HepG2 (cell line): Measurements from ENCODE around the gene RAPGEFL1. TPM values are rescaled to one million over a fixed set of nuclear protein-coding genes. Genes with fewer than 3 reads are reported as not detected.

Source experiments
- GATAD1 ChIP-seq: IDR thresholded peaks from 2 replicates; pipeline ENCODE4 v1.6.1; 2016; ENCODE audit warnings: missing genetic modification reagents, missing compliant biosample characterization
- HOXA7 ChIP-seq: sonication (generic); formaldehyde crosslinking; IDR thresholded peaks from 2 replicates; pipeline ENCODE4 v1.8.1; 2022; ENCODE audit warnings: mild to moderate bottlenecking, missing genetic modification reagents, moderate library complexity
- NFIC ChIP-seq: IDR thresholded peaks from 2 replicates; pipeline ENCODE4 v1.6.1; 2012; ENCODE audit warnings: mild to moderate bottlenecking, low read length, inconsistent platforms
- NR2C2 ChIP-seq: sonication (generic); formaldehyde crosslinking; IDR thresholded peaks from 2 replicates; pipeline ENCODE4 v1.4.0; 2020; ENCODE audit warnings: missing genetic modification reagents, mild to moderate bottlenecking, moderate library complexity, borderline replicate concordance
- RARA ChIP-seq: IDR thresholded peaks from 2 replicates; pipeline ENCODE4 v1.6.1; 2016; ENCODE audit warnings: missing genetic modification reagents, missing compliant biosample characterization
- ZC3H4 ChIP-seq: sonication (generic); formaldehyde crosslinking; IDR thresholded peaks from 2 replicates; pipeline ENCODE4 v1.4.0; 2020; ENCODE audit warnings: missing genetic modification reagents, borderline replicate concordance
- ZNF232 ChIP-seq: sonication (generic); formaldehyde crosslinking; IDR thresholded peaks from 2 replicates; pipeline ENCODE4 v1.4.0; 2020; ENCODE audit warnings: missing genetic modification reagents, borderline replicate concordance
- ZNF329 ChIP-seq: sonication (generic); formaldehyde crosslinking; IDR thresholded peaks from 2 replicates; pipeline ENCODE4 v1.9.0; 2021; ENCODE audit warnings: low read depth, mild to moderate bottlenecking, missing genetic modification reagents
- ZNF44 ChIP-seq: sonication (generic); formaldehyde crosslinking; IDR thresholded peaks from 2 replicates; pipeline ENCODE4 v1.5.1; 2020; ENCODE audit warnings: mild to moderate bottlenecking, missing genetic modification reagents
- polyA plus RNA-seq, 8 experiments: library from polyadenylated mRNA; depleted of rRNA in 3 of 8; stranded (reverse) in 7 of 8; unstranded in 1 of 8; fragments of >200 nt; fragmentation: Illumina TruSeq in 4 of 8; extraction: Trizol in 4 of 8; gene quantifications; 2 replicates each; pipeline versions ENCODE4 v1.2.1 to v1.2.3, GENCODE V29; 2011 to 2016; ENCODE audit warnings: low read depth in 4 of 8, missing spikeins in 1 of 8, mixed read lengths in 1 of 8; ENCODE audit not compliant: insufficient read depth in 1 of 8
- total RNA-seq, 5 experiments: library from RNA; depleted of rRNA; stranded (reverse); fragments of >200 nt; fragmentation: Illumina TruSeq; extraction: Trizol; gene quantifications; 2 replicates each; pipeline ENCODE4 v1.2.3, GENCODE V29; 2016; ENCODE audit warnings: low read depth in 1 of 5
- TF ChIP-seq, protein P1 (sequence below): sonication (generic); formaldehyde crosslinking; IDR thresholded peaks from 2 replicates; pipeline ENCODE4 v1.4.0; 2020; ENCODE audit warnings: missing genetic modification reagents
- TF ChIP-seq, protein P2 (sequence below): fragments of 450-650 bp; IDR thresholded peaks from 2 replicates; pipeline ENCODE4 v1.6.1; 2017
- TF ChIP-seq, protein P3 (sequence below): sonication (generic); formaldehyde crosslinking; IDR thresholded peaks from 2 replicates; pipeline ENCODE4 v1.5.0; 2020; ENCODE audit warnings: missing genetic modification reagents
- TF ChIP-seq, protein P4 (sequence below): sonication (generic); formaldehyde crosslinking; IDR thresholded peaks from 2 replicates; pipeline ENCODE4 v1.4.0; 2020; ENCODE audit warnings: missing genetic modification reagents, borderline replicate concordance
- TF ChIP-seq, protein P5 (sequence below): sonication (generic); formaldehyde crosslinking; IDR thresholded peaks from 2 replicates; pipeline ENCODE4 v1.4.0; 2020; ENCODE audit warnings: mild to moderate bottlenecking, missing genetic modification reagents
- TF ChIP-seq, protein P6 (sequence below): sonication (generic); formaldehyde crosslinking; conservative IDR thresholded peaks from 2 replicates; pipeline ENCODE4 v1.8.0; 2022; ENCODE audit warnings: mild to moderate bottlenecking, moderate library complexity, missing genetic modification reagents

Gene RAPGEFL1
- total and polyA plus RNA-seq, 2 of the 13 experiments (the other 11 are each of a cell fraction or from before 2014, with no cell fraction given), result 4.5 to 7.8 TPM

DNA sequence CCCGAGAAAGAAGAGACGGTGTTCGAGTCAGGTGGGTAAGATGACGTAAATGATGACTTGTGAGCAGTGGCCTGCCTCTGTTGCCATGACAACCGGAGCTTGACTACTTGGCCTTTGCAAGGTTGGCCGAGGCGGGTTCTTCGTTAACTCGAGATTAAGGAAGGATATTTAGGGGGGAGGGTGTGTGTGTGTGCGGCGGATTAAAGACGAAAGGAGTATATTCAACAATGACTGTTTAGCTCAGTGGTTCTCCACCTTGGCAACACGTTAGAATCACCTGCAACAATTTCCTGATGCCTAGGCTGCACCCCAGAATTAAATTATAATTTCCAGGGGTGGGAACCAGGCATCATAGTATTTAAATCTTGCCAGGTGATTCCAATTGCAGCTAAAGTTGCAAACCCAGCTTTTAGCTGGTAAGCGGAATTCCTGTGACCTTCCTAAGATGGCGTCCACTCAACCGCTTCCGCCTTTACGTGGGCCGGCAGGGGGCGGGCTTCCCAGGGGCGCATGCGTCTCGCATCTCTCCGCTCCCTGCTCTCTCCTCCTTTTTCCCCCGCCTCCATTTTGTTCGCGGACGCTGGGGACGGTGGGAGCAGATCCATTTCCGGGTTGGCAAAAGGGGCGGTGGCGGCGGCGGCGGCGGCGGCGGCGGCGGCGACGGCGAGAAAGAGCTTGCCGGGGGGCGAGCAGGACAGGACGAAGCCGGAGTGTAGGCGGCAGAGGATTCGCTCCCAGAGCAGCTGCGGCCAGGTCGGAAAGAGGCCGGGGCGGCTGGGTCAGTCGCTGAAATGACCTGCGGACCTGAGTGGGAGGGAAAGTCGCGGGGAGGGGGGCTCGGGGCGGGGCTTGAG lies 41.7 kb downstream of the RAPGEFL1 start, which contains the start of gene WIPF2 (continued):
- TF ChIP-seq HOXA7 (no peak), NR2C2 (CRISPR knock-in tag) (peak; percentile 97), ZNF232 (no peak), ZNF44 (CRISPR knock-in tag) (no peak), RARA (CRISPR knock-in tag) (no peak; the same call in 1 of the 2 replicates), GATAD1 (CRISPR knock-in tag) (peak; percentile 79), ZC3H4 (CRISPR knock-in tag) (no peak), NFIC (no peak), ZNF329 (CRISPR knock-in tag) (no peak)
- TF ChIP-seq, protein P1, sequence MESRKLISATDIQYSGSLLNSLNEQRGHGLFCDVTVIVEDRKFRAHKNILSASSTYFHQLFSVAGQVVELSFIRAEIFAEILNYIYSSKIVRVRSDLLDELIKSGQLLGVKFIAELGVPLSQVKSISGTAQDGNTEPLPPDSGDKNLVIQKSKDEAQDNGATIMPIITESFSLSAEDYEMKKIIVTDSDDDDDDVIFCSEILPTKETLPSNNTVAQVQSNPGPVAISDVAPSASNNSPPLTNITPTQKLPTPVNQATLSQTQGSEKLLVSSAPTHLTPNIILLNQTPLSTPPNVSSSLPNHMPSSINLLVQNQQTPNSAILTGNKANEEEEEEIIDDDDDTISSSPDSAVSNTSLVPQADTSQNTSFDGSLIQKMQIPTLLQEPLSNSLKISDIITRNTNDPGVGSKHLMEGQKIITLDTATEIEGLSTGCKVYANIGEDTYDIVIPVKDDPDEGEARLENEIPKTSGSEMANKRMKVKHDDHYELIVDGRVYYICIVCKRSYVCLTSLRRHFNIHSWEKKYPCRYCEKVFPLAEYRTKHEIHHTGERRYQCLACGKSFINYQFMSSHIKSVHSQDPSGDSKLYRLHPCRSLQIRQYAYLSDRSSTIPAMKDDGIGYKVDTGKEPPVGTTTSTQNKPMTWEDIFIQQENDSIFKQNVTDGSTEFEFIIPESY (CRISPR knock-in tag), result no peak
- TF ChIP-seq, protein P2, sequence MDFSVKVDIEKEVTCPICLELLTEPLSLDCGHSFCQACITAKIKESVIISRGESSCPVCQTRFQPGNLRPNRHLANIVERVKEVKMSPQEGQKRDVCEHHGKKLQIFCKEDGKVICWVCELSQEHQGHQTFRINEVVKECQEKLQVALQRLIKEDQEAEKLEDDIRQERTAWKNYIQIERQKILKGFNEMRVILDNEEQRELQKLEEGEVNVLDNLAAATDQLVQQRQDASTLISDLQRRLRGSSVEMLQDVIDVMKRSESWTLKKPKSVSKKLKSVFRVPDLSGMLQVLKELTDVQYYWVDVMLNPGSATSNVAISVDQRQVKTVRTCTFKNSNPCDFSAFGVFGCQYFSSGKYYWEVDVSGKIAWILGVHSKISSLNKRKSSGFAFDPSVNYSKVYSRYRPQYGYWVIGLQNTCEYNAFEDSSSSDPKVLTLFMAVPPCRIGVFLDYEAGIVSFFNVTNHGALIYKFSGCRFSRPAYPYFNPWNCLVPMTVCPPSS, result no peak
- TF ChIP-seq, protein P3, sequence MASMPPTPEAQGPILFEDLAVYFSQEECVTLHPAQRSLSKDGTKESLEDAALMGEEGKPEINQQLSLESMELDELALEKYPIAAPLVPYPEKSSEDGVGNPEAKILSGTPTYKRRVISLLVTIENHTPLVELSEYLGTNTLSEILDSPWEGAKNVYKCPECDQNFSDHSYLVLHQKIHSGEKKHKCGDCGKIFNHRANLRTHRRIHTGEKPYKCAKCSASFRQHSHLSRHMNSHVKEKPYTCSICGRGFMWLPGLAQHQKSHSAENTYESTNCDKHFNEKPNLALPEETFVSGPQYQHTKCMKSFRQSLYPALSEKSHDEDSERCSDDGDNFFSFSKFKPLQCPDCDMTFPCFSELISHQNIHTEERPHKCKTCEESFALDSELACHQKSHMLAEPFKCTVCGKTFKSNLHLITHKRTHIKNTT (CRISPR knock-in tag), result no peak
- TF ChIP-seq, protein P4, sequence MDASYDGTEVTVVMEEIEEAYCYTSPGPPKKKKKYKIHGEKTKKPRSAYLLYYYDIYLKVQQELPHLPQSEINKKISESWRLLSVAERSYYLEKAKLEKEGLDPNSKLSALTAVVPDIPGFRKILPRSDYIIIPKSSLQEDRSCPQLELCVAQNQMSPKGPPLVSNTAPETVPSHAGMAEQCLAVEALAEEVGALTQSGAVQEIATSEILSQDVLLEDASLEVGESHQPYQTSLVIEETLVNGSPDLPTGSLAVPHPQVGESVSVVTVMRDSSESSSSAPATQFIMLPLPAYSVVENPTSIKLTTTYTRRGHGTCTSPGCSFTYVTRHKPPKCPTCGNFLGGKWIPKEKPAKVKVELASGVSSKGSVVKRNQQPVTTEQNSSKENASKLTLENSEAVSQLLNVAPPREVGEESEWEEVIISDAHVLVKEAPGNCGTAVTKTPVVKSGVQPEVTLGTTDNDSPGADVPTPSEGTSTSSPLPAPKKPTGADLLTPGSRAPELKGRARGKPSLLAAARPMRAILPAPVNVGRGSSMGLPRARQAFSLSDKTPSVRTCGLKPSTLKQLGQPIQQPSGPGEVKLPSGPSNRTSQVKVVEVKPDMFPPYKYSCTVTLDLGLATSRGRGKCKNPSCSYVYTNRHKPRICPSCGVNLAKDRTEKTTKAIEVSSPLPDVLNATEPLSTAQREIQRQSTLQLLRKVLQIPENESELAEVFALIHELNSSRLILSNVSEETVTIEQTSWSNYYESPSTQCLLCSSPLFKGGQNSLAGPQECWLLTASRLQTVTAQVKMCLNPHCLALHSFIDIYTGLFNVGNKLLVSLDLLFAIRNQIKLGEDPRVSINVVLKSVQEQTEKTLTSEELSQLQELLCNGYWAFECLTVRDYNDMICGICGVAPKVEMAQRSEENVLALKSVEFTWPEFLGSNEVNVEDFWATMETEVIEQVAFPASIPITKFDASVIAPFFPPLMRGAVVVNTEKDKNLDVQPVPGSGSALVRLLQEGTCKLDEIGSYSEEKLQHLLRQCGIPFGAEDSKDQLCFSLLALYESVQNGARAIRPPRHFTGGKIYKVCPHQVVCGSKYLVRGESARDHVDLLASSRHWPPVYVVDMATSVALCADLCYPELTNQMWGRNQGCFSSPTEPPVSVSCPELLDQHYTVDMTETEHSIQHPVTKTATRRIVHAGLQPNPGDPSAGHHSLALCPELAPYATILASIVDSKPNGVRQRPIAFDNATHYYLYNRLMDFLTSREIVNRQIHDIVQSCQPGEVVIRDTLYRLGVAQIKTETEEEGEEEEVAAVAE (CRISPR knock-in tag), result 0 out of 2 replicates have a peak, but pooled peaks have one; percentile 65
- TF ChIP-seq, protein P5, sequence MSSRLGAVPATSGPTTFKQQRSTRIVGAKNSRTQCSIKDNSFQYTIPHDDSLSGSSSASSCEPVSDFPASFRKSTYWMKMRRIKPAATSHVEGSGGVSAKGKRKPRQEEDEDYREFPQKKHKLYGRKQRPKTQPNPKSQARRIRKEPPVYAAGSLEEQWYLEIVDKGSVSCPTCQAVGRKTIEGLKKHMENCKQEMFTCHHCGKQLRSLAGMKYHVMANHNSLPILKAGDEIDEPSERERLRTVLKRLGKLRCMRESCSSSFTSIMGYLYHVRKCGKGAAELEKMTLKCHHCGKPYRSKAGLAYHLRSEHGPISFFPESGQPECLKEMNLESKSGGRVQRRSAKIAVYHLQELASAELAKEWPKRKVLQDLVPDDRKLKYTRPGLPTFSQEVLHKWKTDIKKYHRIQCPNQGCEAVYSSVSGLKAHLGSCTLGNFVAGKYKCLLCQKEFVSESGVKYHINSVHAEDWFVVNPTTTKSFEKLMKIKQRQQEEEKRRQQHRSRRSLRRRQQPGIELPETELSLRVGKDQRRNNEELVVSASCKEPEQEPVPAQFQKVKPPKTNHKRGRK (CRISPR knock-in tag), result no peak
- TF ChIP-seq, protein P6, sequence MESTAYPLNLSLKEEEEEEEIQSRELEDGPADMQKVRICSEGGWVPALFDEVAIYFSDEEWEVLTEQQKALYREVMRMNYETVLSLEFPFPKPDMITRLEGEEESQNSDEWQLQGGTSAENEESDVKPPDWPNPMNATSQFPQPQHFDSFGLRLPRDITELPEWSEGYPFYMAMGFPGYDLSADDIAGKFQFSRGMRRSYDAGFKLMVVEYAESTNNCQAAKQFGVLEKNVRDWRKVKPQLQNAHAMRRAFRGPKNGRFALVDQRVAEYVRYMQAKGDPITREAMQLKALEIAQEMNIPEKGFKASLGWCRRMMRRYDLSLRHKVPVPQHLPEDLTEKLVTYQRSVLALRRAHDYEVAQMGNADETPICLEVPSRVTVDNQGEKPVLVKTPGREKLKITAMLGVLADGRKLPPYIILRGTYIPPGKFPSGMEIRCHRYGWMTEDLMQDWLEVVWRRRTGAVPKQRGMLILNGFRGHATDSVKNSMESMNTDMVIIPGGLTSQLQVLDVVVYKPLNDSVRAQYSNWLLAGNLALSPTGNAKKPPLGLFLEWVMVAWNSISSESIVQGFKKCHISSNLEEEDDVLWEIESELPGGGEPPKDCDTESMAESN (CRISPR knock-in tag), result peak; percentile 91
